Measurements from ENCODE around the gene FITM1.
"Not testable (repeated sequence)": the region's sequence is repeated elsewhere in the genome, so short reads cannot be mapped to it uniquely, and the experiment has no call there.

Gene FITM1

DNA sequence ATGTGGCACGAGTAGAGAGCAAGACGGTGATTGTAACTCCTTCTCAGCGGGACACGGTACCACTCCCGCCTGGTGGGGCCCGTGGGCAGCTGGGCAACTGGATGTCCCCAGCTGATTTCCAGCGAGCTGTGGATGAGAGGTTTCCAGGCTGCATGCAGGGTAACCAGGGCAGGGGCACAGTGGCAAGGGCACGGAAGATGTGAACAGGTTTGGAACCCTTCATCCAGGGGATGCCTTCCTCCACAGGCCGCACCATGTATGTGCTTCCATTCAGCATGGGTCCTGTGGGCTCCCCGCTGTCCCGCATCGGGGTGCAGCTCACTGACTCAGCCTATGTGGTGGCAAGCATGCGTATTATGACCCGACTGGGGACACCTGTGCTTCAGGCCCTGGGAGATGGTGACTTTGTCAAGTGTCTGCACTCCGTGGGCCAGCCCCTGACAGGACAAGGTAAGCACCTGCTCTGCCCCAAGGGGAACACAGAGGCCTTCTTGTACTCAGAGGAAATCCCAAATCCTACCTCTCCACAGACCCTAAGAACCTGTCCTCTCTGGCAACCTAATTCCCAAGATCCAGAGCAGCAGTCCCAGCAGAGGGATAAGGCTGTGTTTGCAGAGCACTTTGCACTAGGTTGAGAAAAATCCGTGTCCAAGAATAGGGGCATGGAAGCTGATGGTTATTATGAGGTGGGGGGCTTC is 32.1 kb upstream of the FITM1 start:
- DNase-seq = no peak

- no peak for DNase-seq
Observed at GRCh38 chr14:24098927-24099813, 31.3 kb upstream of the FITM1 start.

DNA sequence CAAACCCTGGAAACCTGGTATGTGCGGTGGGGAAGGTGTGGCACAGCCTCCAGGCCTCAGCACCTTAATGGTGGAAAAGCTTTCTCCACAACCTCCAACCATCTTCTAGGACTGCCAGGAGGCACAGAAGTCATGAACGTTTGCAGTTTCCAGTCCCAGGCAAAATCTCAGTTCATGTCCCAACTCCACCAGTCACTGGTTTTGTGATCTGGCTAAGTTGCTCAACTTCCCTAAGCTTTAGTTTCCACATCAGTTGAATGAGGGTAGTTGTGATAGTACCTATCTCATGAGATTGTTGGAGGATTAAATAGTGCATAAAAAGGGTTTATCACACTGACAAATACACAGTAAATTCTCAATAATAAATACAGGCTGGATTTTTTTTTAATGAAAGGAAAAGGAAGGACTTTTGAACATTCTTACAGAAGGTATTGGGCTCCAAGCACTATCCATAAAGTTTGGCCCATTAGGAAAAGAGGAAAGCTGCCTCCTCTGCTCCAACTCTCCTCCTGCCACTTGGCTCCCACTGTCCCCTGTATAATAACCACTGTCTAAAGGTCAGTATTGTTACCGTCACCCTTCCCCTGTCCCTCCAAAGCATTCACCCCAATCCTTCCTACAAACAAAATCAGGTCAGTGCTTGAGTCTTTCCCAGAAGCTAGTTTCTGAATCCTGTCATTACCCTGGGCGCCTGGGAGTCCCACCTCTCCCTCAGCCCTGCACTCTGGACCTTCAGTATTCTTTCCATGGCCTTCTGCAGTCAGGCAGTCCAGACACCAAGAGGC is 30.1 kb upstream of the FITM1 start:
- DNase-seq = no peak

DNA sequence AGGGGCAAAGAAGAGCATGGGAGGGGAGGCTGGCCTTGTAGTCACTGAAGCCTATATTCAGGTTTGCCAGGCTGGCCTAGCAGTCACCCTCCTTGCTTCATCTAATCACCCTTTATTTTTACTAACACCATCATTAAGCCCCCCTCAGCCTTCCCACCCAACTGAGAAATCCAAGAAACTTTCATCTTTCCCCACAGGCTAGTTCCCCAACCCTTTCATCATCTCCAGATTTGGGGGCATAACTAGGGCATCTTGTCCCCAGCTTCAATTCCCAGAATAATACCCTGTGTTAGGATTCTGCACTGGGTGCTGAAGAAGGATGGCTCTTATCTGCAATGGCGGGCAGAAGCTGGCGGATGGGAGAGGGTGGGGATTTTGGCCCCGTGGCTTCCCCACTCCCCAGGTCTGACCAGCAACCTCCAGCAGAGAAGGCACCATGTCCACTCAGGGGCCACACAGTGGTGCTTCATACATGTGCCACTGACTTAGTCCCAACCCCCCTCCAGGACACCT is 29.4 kb upstream of the FITM1 start:
- no peak for DNase-seq

DNA sequence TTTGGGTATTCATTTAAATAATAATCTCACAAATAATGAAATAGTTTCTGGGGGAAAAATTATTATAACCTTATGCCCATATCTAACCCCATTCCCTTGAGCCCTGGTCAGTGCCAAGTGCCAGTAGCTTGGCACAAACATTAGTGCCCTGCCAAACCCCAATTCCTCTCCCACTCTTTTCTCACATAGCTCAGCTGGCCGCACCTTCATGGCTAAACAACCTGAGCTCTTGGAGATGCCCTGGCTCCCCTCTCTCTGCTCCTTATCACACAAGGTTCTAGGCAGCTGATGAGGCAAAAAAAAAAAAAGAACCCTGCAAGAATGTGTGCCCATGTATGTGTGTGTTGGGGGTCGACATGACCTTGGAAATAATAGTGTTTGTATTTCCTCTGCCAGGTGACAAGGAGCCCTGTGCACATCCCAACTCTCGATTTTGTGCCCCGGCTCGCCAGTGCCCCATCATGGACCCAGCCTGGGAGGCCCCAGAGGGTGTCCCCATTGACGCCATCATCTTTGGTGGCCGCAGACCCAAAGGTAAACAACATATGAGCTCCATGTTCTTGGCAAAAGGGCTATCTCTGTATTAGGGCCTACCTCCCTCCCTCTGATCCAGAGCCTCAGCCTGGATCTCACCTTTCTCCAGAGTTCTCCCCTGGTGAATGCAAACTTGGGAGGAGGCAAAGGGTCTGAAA is 28.0 kb upstream of the FITM1 start:
- DNase-seq = no peak

DNA sequence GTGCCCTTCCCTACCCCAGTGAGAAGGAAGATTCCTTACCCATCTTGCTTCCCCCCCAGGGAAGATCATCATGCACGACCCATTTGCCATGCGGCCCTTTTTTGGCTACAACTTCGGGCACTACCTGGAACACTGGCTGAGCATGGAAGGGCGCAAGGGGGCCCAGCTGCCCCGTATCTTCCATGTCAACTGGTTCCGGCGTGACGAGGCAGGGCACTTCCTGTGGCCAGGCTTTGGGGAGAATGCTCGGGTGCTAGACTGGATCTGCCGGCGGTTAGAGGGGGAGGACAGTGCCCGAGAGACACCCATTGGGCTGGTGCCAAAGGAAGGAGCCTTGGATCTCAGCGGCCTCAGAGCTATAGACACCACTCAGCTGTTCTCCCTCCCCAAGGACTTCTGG is 27.0 kb upstream of the FITM1 start:
- no peak for DNase-seq

DNA sequence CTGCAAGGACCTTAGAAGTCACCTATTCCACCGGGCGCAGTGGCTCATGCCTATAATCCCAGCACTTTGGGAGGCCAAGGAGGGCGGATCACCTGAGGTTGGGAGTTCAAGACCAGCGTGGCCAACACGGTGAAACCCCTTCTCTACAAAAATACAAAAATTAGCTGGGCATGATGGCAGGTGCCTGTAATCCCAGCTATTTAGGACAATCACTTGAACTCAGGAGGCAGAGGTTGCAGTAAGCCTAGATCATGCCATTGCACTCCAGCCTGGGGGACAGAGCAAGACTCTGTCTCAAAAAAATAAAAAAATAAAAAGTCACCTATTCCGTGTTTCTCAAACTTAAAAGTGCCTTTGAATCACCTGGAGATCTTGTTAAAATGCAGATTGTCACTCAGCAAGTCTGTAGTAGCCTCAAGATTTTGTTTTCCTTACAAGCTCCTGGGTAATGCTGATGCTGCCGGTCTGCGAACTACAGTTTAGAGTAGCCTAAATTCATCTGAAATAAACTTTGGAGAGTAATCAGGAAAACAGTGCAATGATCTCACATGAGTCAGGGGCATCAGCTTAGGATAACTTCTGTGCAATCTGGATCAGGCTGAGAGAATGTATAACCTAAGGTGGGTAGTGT is 24.7 kb upstream of the FITM1 start:
- DNase-seq = not testable (repeated sequence)

GRCh38 chr14:24106672-24107271 is 23.7 kb upstream of the FITM1 start:
- no peak for DNase-seq

- DNase-seq = no peak
Observed at GRCh38 chr14:24108336-24108874, 22.1 kb upstream of the FITM1 start.

DNA sequence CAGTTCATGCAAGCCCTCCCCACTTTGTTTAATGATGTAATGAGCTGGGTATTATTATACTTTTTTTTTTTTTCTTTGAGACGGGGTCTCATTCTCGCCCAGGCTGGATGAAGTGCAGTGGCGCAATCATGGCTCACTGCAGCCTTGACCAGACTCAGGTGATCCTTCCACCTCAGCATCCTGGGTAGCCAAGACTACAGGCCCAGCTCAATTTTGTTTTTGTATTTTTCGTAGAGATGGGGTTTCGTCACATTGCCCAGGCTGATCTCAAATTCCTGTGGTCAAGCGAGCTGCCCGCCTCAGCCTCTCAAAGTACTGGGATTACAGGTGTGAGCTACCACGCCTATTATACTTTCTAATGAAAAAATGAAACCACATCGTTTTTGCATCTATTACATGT is 20.4 kb upstream of the FITM1 start:
- DNase-seq = no peak

DNA sequence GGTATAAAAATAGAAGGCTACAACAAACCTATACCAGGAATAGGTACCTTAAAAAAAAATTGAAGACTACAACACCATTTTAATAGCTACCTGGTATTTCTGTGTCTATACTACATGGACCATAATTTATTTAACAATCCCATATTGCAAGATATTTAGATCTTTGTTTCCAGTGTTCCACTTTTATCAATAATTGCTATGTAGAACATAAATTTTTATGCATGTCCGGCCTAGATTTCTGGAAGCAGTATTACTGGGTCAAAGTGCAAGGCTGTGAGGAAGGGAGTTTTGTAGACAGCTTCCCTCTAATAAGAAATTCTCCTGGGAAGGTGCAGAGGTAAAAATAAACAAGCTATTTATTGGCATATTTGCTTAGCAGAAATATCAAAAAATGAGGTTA is 19.9 kb upstream of the FITM1 start:
- no peak for DNase-seq

GRCh38 chr14:24113379-24113800 is 17.1 kb upstream of the FITM1 start:
- DNase-seq = no peak

GRCh38 chr14:24113801-24114531 is 16.5 kb upstream of the FITM1 start:
- peak; percentile 92 for DNase-seq

DNA sequence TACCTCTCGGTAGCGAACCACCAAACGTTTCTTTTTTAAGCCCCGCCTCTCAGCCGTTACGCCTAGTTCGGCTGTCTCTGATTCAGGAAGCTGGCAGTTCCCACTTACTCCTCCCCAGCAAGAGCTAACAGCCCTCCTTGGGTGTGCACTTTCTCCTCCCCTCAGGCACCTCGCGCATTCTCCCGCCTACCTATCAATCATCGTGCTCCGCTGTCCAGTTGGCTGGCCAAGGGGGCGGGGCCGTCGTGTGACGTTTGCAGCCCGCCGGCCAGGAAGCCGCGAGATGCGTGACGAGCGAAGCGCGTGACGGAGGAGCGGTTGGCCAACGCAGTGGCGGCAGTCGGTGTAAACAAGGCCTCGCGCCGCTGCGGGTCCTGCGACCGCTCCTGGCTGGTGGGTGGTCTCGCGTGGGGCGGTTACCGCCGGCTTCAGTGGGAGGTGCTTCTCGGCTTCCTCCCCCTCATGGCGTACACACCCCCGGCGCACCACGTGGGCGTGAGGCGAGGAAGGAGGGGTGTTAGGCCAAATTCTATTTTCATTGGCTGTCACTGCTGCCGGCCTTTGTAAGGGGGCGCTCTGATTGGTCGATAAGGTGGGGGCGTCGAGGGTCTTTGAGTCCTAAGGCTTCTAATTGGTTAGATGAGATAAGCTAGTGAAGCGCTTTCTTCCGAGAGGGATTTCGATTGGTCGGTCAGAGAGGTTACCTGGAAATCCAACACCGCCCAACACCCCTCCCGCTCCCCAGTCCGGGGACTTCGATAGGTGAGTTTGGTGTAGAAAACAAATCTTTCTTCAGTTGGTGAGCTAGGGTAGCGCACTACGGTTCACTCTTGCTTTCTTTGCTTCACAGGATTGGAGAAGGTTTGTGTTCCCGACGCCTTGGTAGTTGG is 15.7 kb upstream of the FITM1 start, which contains the start of the genes DCAF11 and NRL:
DCAF11 (plus strand) TSS at position 246 of the 890 bp plus-strand sequence. CDS start 818 bp downstream, outside the sequence.
NRL (minus strand) TSS at position 418 of the 890 bp plus-strand sequence. CDS start 32,101 bp downstream, outside the sequence.
- peak; percentile 99 for DNase-seq

- no peak for DNase-seq
Observed at GRCh38 chr14:24115422-24116127, 14.9 kb upstream of the FITM1 start.

GRCh38 chr14:24116128-24116814 is 14.2 kb upstream of the FITM1 start:
- no peak for DNase-seq

DNA sequence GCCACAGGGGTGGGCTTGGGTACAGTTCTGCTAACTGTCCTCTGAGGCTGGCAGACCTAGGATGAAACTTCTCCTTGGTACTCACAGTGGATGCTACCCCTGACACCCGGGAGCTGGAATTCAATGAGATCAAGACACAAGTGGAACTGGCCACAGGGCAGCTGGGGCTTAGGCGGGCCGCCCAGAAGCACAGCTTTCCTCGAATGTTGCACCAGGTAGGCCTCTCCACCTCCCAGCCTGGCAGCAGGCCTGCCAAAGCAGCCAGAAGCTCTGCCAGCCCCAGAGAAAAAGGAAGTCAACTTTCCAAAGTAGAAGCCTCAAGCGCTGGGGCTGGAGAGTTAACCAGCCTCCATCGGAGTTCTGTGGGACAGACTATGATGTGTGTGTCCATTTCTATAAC is 13.3 kb upstream of the FITM1 start:
- no peak for DNase-seq

DNA sequence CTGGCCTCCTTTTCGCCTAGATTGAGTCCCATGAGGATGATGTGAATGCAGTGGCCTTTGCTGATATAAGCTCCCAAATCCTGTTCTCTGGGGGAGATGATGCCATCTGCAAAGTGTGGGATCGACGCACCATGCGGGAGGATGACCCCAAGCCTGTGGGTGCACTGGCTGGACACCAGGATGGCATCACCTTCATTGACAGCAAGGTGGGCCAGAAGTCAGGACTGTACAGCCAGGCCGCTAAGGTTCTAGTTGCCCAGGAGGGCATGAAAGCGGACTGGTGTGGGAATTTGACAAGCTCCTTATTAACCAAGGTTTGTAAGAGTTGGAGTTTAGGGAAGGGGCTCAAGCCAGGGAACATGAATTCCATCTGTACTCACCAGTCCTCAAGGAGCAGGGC is 10.8 kb upstream of the FITM1 start:
- DNase-seq = no peak

Data from activated CD8-positive, alpha-beta memory T cell treated with anti-CD3 and anti-CD28 coated beads for 24 hours (primary cell).